Brain microvascular endothelial cell (primary cell): ENCODE results near the gene ITGB4.

Experiments used
- DNase-seq: peaks from one replicate; pipeline ENCODE4 v3.0.0-alpha.2; 2020
- H3K27ac ChIP-seq: fragments of 250-450 bp; sonication (Bioruptor Pico); 2 replicates; pipeline ENCODE4 v1.5.1; 2020; ENCODE audit warnings: mild to moderate bottlenecking, moderate library complexity
- H3K27me3 ChIP-seq: fragments of 250-450 bp; sonication (Bioruptor Pico); replicated peaks from 2 replicates; pipeline ENCODE4 v1.5.1; 2020; ENCODE audit warnings: mild to moderate bottlenecking
- H3K36me3 ChIP-seq: fragments of 250-450 bp; sonication (Bioruptor Pico); replicated peaks from 2 replicates; pipeline ENCODE4 v1.5.1; 2020; ENCODE audit warnings: mild to moderate bottlenecking
- H3K4me3 ChIP-seq: 2 replicates; pipeline ENCODE4 v1.5.1; 2011; ENCODE audit warnings: low read depth, mild to moderate bottlenecking, control low read depth, low read length, moderate library complexity
- CTCF ChIP-seq: IDR thresholded peaks from 2 replicates; pipeline ENCODE4 v1.5.1; 2011; ENCODE audit warnings: low read depth, mild to moderate bottlenecking, moderate library complexity, low read length, control low read depth, inconsistent platforms; ENCODE audit errors: missing control alignments
- in situ Hi-C: cut with HindIII; loops from 2 replicates; pipeline ENCODE4 v1.10.0; 2017; ENCODE audit warnings: low sequenced_read_pairs, low pct_ligation_motif_present

The ITGB4 gene

GRCh38 chr17:75688209-75688825, 32.9 kb upstream of the ITGB4 start:
- Histone ChIP-seq H3K36me3 (peaks cover 7% of the 10 kb centered on the region), H3K27ac (no peak overlapping the region), H3K4me3 (no peak overlapping the region), H3K27me3 (no peaks in the 10 kb centered on the region)
- no peak for DNase-seq
- in situ Hi-C loops = no loop called here
- no peak for TF ChIP-seq CTCF

- TF ChIP-seq CTCF = no peak
- in situ Hi-C loops = no loop called here
- Histone ChIP-seq H3K36me3 (peaks cover 10% of the 10 kb centered on the region), H3K27me3 (no peaks in the 10 kb centered on the region), H3K27ac (no peak overlapping the region), H3K4me3 (no peak overlapping the region)
- no peak for DNase-seq
Observed at GRCh38 chr17:75689441-75689873, 31.8 kb upstream of the ITGB4 start.

- Histone ChIP-seq H3K4me3 (no peak overlapping the region), H3K27me3 (no peaks in the 10 kb centered on the region), H3K27ac (peak overlapping the region; percentile 11), H3K36me3 (peaks cover 15% of the 10 kb centered on the region)
- TF ChIP-seq CTCF = no peak
- in situ Hi-C loops = no loop called here
- no peak for DNase-seq
Observed at GRCh38 chr17:75691371-75691791, 29.9 kb upstream of the ITGB4 start.

- no peak for DNase-seq
- Histone ChIP-seq H3K36me3 (peaks cover 16% of the 10 kb centered on the region), H3K27ac (no peak overlapping the region), H3K27me3 (no peaks in the 10 kb centered on the region), H3K4me3 (no peak overlapping the region)
- in situ Hi-C loops = no loop called here
- no peak for TF ChIP-seq CTCF
Observed at GRCh38 chr17:75691801-75692626, 29.2 kb upstream of the ITGB4 start.

- DNase-seq = no peak
- H3K27me3 ChIP-seq = no peaks in the 10 kb centered on the region
- peaks cover 17% of the 10 kb centered on the region for H3K36me3 ChIP-seq
- in situ Hi-C loops = no loop called here
- no peak for TF ChIP-seq CTCF
- no peak overlapping the region for H3K4me3 ChIP-seq
- no peak overlapping the region for H3K27ac ChIP-seq
Observed at GRCh38 chr17:75692976-75693375, 28.3 kb upstream of the ITGB4 start.
